K562 (cell line): Measurements from ENCODE around the gene KLHL33. TPM values are rescaled to one million over a fixed set of nuclear protein-coding genes. Genes with fewer than 3 reads are reported as not detected.

ENCODE experiments used
- CBFA2T2 ChIP-seq: fragments of 450-650 bp; conservative IDR thresholded peaks from 2 replicates; pipeline ENCODE4 v1.6.1; 2017; ENCODE audit warnings: mild to moderate bottlenecking
- CBX5 ChIP-seq: IDR thresholded peaks from 2 replicates; pipeline ENCODE4 v1.6.1; 2014; ENCODE audit warnings: low read depth, borderline replicate concordance
- CEBPB ChIP-seq: fragments of 450-650 bp; IDR thresholded peaks from 2 replicates; pipeline ENCODE4 v1.6.1; 2016; ENCODE audit warnings: missing genetic modification characterization, missing compliant biosample characterization
- CTBP1 ChIP-seq: fragments of 450-650 bp; IDR thresholded peaks from 2 replicates; pipeline ENCODE4 v1.6.1; 2016; ENCODE audit warnings: borderline replicate concordance
- ETV1 ChIP-seq: fragments of 450-650 bp; conservative IDR thresholded peaks from 2 replicates; pipeline ENCODE4 v1.6.1; 2016; ENCODE audit warnings: missing genetic modification characterization, control low read depth, low read depth, missing compliant biosample characterization
- GATA2 ChIP-seq: sonication (generic); formaldehyde crosslinking; IDR thresholded peaks from 2 replicates; pipeline ENCODE4 v1.4.0; 2020; ENCODE audit warnings: mild to moderate bottlenecking, missing genetic modification reagents
- HEY1 ChIP-seq: fragments of 250-450 bp; sonication (Bioruptor Pico); IDR thresholded peaks from 2 replicates; pipeline ENCODE4 v1.5.0; 2020; ENCODE audit warnings: mild to moderate bottlenecking, moderate library complexity, borderline replicate concordance
- HLTF ChIP-seq: fragments of 450-650 bp; IDR thresholded peaks from 2 replicates; pipeline ENCODE4 v1.6.1; 2016
- JUN ChIP-seq, 2 experiments: sonication (generic) in 1 of 2; formaldehyde crosslinking in 1 of 2; IDR thresholded peaks; 2 replicates each; pipeline versions ENCODE4 v1.6.1 to v1.8.0; 2012 to 2022; ENCODE audit warnings: borderline replicate concordance in 2 of 2, mild to moderate bottlenecking in 2 of 2, improper control_type of control experiment in 1 of 2, low read depth in 1 of 2, low read length in 1 of 2, missing genetic modification reagents in 1 of 2
- MTA3 ChIP-seq: fragments of 450-650 bp; formaldehyde crosslinking; IDR thresholded peaks from 2 replicates; pipeline ENCODE4 v1.6.1; 2017; ENCODE audit warnings: mild to moderate bottlenecking, borderline replicate concordance
- NFRKB ChIP-seq: fragments of 450-650 bp; IDR thresholded peaks from 2 replicates; pipeline ENCODE4 v1.6.1; 2016; ENCODE audit warnings: low read depth
- RBFOX2 ChIP-seq: fragments of 200-400 bp; formaldehyde crosslinking; IDR thresholded peaks from 2 replicates; pipeline ENCODE4 v1.6.1; 2017; ENCODE audit warnings: low read depth, mild to moderate bottlenecking, low read length, moderate library complexity
- SMARCC2 ChIP-seq: fragments of 450-650 bp; IDR thresholded peaks from 2 replicates; pipeline ENCODE4 v1.6.1; 2017; ENCODE audit warnings: antibody characterized with exemption, moderate library complexity, mild to moderate bottlenecking, low read depth
- SP1 ChIP-seq: sonication (generic); formaldehyde crosslinking; IDR thresholded peaks from 2 replicates; pipeline ENCODE4 v1.8.1; 2022; ENCODE audit warnings: mild to moderate bottlenecking, missing genetic modification reagents
- SRSF7 ChIP-seq: fragments of 200-400 bp; formaldehyde crosslinking; optimal IDR thresholded peaks from 2 replicates; pipeline ENCODE3; 2017; ENCODE audit warnings: mild to moderate bottlenecking, low read depth, low read length
- STAT5B ChIP-seq: fragments of 250-450 bp; sonication (Bioruptor Pico); IDR thresholded peaks from 2 replicates; pipeline ENCODE4 v1.8.0; 2021; ENCODE audit warnings: mild to moderate bottlenecking, inconsistent platforms
- TFAP4 ChIP-seq: sonication (generic); formaldehyde crosslinking; IDR thresholded peaks from 2 replicates; pipeline ENCODE4 v1.8.0; 2022; ENCODE audit warnings: missing genetic modification reagents, mild to moderate bottlenecking, moderate library complexity, borderline replicate concordance
- YY1 ChIP-seq, 3 experiments: IDR thresholded peaks; 2 replicates each; pipeline ENCODE4 v1.6.1; 2011; ENCODE audit warnings: low read length in 2 of 3, mild to moderate bottlenecking in 2 of 3, moderate library complexity in 2 of 3, borderline replicate concordance in 1 of 3, control low read depth in 1 of 3, low read depth in 1 of 3; ENCODE audit not compliant: insufficient read depth in 3 of 3, insufficient replicate concordance in 2 of 3, control insufficient read depth in 1 of 3, insufficient read length in 1 of 3; ENCODE audit errors: extremely low read depth in 1 of 3
- ZNF146 ChIP-seq: IDR thresholded peaks from one replicate; pipeline ENCODE4 v1.6.1; 2018; ENCODE audit warnings: missing compliant biosample characterization; ENCODE audit not compliant: unreplicated experiment
- ZNF347 ChIP-seq: fragments of 450-650 bp; formaldehyde crosslinking; IDR thresholded peaks from 2 replicates; pipeline ENCODE4 v1.4.0; 2020; ENCODE audit warnings: low read depth, mild to moderate bottlenecking, moderate library complexity
- ZNF780A ChIP-seq: fragments of 250-450 bp; sonication (Bioruptor Pico); IDR thresholded peaks from 2 replicates; pipeline ENCODE4 v1.5.0; 2021; ENCODE audit warnings: mild to moderate bottlenecking
- polyA plus RNA-seq, 8 experiments: library from polyadenylated mRNA; depleted of rRNA in 4 of 8; stranded (reverse) in 5 of 8; unstranded in 3 of 8; fragments of >200 nt; fragmentation: Nextera tagmentation in 2 of 8; fragmentation: Illumina TruSeq in 1 of 8; extraction: Ambion mirVana in 2 of 8; extraction: Trizol in 1 of 8; gene quantifications; 2 replicates each; pipeline versions ENCODE4 v1.2.1 to v1.2.3, GENCODE V29; 2011 to 2014; ENCODE audit warnings: inconsistent platforms in 1 of 8, missing spikeins in 1 of 8
- total RNA-seq, 7 experiments: library from RNA; depleted of rRNA in 6 of 7; stranded (reverse); fragments of >200 nt in 6 of 7; fragmentation: Illumina TruSeq in 2 of 7; extraction: Trizol in 2 of 7; gene quantifications; 2 replicates each; pipeline versions ENCODE4 v1.2.1 to v1.2.3, GENCODE V29; 2011 to 2021; ENCODE audit warnings: low replicate concordance in 1 of 7
- TF ChIP-seq, protein P1 (sequence below): fragments of 250-450 bp; sonication (Bioruptor Pico); IDR thresholded peaks from 2 replicates; pipeline ENCODE4 v1.5.0; 2021
- TF ChIP-seq, protein P2 (sequence below): fragments of 250-450 bp; sonication (Bioruptor Pico); IDR thresholded peaks from 2 replicates; pipeline ENCODE4 v1.4.0; 2020
- TF ChIP-seq, protein P3 (sequence below): fragments of 450-650 bp; formaldehyde crosslinking; IDR thresholded peaks from 2 replicates; pipeline ENCODE4 v1.4.0; 2022; ENCODE audit warnings: missing genetic modification characterization

Gene KLHL33
- total and polyA plus RNA-seq, 9 of the 15 experiments (the other 6 are each of a cell fraction or from before 2014, with no cell fraction given) = 0.04 to 0.27 (median 0.13) TPM; not detected in 6

DNA sequence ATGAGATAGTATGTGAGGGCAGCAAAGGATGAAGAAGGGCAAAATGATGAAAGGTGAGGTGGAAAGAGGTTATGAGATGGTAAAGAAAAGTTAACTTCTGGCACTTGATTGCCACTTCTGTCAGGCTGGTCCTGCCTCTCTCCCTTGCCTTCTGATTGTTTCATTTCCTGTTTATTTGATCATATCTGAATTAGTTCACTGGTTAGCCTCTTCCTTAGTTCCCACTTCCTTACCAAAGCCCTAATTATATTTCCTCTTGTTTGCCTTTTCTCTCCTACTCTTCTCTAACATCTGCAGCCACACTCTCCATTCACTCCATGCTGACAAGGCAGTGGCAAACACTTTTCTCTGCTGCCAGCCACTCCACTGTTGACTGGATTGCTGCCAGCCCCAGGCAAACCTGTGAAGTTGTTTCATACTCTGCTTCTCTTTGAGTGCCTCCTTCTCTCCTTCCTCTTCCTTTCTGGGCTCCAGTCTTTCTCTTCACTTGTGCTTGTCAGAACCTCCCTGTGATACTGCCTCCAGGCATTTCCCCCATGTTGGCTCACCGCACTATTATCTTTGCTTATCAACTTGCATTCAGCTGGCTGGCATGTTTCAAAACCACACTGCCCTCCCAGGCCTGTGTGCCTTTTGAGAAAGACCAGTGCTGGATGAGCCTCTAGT is 41.4 kb upstream of the KLHL33 start (continued):
- TF ChIP-seq, protein P1, sequence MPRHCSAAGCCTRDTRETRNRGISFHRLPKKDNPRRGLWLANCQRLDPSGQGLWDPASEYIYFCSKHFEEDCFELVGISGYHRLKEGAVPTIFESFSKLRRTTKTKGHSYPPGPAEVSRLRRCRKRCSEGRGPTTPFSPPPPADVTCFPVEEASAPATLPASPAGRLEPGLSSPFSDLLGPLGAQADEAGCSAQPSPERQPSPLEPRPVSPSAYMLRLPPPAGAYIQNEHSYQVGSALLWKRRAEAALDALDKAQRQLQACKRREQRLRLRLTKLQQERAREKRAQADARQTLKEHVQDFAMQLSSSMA (CRISPR knock-in tag) = no peak
- TF ChIP-seq SP1 (CRISPR knock-in tag) (peak; percentile 44; the same call in 1 of the 2 replicates), NFRKB (0 out of 2 replicates have a peak, but pooled peaks have one; percentile 41), SMARCC2 (peak; percentile 57; the same call in 1 of the 2 replicates), SRSF7 (no peak), CBFA2T2 (peak; percentile 50; the same call in 1 of the 2 replicates), GATA2 (CRISPR knock-in tag) (peak; percentile 35; the same call in 1 of the 2 replicates), ZNF780A (CRISPR knock-in tag) (no peak), CEBPB (peak; percentile 50), STAT5B (CRISPR knock-in tag) (no peak), HLTF (no peak), TFAP4 (CRISPR knock-in tag) (peak; percentile 90), JUN (IDR thresholded peaks at IDR 0.05; ENCODE audit: borderline replicate concordance, low read depth, low read length) (no peak), JUN (CRISPR knock-in tag; IDR thresholded peaks at IDR 0.05; ENCODE audit: borderline replicate concordance) (no peak), CTBP1 (0 out of 2 replicates have a peak, but pooled peaks have one; percentile 15), RBFOX2 (peak; percentile 43; the same call in 1 of the 2 replicates), ETV1 (tag) (0 out of 2 replicates have a peak, but pooled peaks have one; percentile 11), CBX5 (no peak), HEY1 (peak; percentile 71; the same call in 1 of the 2 replicates), ZNF347 (CRISPR knock-in tag) (no peak), MTA3 (0 out of 2 replicates have a peak, but pooled peaks have one; percentile 35), YY1 (IDR thresholded peaks at IDR 0.05; ENCODE audit: borderline replicate concordance in 1 of 3, control insufficient read depth in 1 of 3, extremely low read depth in 1 of 3, insufficient read depth in 3 of 3, insufficient read length in 1 of 3, insufficient replicate concordance in 2 of 3, low read depth in 1 of 3, low read length in 2 of 3) (peak in 1 of 3 experiments; percentile 25), ZNF146 (CRISPR knock-in tag) (no peak)
- TF ChIP-seq, protein P2, sequence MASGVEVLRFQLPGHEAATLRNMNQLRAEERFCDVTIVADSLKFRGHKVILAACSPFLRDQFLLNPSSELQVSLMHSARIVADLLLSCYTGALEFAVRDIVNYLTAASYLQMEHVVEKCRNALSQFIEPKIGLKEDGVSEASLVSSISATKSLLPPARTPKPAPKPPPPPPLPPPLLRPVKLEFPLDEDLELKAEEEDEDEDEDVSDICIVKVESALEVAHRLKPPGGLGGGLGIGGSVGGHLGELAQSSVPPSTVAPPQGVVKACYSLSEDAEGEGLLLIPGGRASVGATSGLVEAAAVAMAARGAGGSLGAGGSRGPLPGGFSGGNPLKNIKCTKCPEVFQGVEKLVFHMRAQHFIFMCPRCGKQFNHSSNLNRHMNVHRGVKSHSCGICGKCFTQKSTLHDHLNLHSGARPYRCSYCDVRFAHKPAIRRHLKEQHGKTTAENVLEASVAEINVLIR (CRISPR knock-in tag) = no peak
- TF ChIP-seq, protein P3, sequence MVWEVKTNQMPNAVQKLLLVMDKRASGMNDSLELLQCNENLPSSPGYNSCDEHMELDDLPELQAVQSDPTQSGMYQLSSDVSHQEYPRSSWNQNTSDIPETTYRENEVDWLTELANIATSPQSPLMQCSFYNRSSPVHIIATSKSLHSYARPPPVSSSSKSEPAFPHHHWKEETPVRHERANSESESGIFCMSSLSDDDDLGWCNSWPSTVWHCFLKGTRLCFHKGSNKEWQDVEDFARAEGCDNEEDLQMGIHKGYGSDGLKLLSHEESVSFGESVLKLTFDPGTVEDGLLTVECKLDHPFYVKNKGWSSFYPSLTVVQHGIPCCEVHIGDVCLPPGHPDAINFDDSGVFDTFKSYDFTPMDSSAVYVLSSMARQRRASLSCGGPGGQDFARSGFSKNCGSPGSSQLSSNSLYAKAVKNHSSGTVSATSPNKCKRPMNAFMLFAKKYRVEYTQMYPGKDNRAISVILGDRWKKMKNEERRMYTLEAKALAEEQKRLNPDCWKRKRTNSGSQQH = peak; percentile 27; the same call in 1 of the 2 replicates
